ENCODE measurements around the gene MYO7A. TPM values are rescaled to one million over a fixed set of nuclear protein-coding genes. Genes with fewer than 3 reads are reported as not detected.

The MYO7A gene
- total and polyA plus RNA-seq, 2 donors (not counting 3 experiments of a cell fraction or from before 2014, with no cell fraction given): 1.3 to 3.6 TPM

GRCh38 chr11:77175021-77175842 is 47.2 kb downstream of the MYO7A start:
- TF ChIP-seq MYC (IDR thresholded peaks at IDR 0.05; ENCODE audit: low read depth, low read length): no peak
- no peak for TF ChIP-seq POLR2AphosphoS5 (IDR thresholded peaks at IDR 0.05; ENCODE audit: insufficient read depth, low read depth, low read length)
- TF ChIP-seq GATA2 (IDR thresholded peaks at IDR 0.05; ENCODE audit: insufficient read depth, insufficient read length, low read depth, low read length): no peak
- TF ChIP-seq EZH2 (IDR thresholded peaks at IDR 0.05; ENCODE audit: borderline replicate concordance, low read depth, low read length, severe bottlenecking): no peak
- TF ChIP-seq, protein P1, sequence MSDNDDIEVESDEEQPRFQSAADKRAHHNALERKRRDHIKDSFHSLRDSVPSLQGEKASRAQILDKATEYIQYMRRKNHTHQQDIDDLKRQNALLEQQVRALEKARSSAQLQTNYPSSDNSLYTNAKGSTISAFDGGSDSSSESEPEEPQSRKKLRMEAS (IDR thresholded peaks at IDR 0.05; ENCODE audit: insufficient read depth, insufficient read length): no peak
- no peak for TF ChIP-seq POLR2A (IDR thresholded peaks at IDR 0.05; ENCODE audit: low read depth, low read length)
- no peak for TF ChIP-seq JUN (IDR thresholded peaks at IDR 0.05; ENCODE audit: borderline replicate concordance, insufficient read depth, insufficient read length, low read depth)
- TF ChIP-seq FOS (IDR thresholded peaks at IDR 0.05; ENCODE audit: borderline replicate concordance, insufficient read depth, low read length): no peak
- TF ChIP-seq, protein P2, sequence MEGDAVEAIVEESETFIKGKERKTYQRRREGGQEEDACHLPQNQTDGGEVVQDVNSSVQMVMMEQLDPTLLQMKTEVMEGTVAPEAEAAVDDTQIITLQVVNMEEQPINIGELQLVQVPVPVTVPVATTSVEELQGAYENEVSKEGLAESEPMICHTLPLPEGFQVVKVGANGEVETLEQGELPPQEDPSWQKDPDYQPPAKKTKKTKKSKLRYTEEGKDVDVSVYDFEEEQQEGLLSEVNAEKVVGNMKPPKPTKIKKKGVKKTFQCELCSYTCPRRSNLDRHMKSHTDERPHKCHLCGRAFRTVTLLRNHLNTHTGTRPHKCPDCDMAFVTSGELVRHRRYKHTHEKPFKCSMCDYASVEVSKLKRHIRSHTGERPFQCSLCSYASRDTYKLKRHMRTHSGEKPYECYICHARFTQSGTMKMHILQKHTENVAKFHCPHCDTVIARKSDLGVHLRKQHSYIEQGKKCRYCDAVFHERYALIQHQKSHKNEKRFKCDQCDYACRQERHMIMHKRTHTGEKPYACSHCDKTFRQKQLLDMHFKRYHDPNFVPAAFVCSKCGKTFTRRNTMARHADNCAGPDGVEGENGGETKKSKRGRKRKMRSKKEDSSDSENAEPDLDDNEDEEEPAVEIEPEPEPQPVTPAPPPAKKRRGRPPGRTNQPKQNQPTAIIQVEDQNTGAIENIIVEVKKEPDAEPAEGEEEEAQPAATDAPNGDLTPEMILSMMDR (IDR thresholded peaks at IDR 0.05; ENCODE audit: extremely low read depth in 1 of 2, insufficient read depth in 1 of 2, low read depth in 1 of 2, low read length in 2 of 2): no peak
- H4K20me1 ChIP-seq (replicated peaks; ENCODE audit: control insufficient read depth, extremely low read depth, insufficient read depth, low read length): no peaks in the 10 kb centered on the region
- no peak for FAIRE-seq
- H3K4me1 ChIP-seq (ENCODE audit: control insufficient read depth, extremely low read depth, insufficient read depth, low read length): peaks cover 9% of the 10 kb centered on the region
- H3K4me2 ChIP-seq (ENCODE audit: insufficient read depth, low read length): no peak overlapping the region
- intact Hi-C loops (cut with micrococcal nuclease) (no loop called here), dilution Hi-C loops (cut with MboI; ENCODE audit: extremely low pct_ligation_motif_present, low sequenced_read_pairs) (no loop called here)
- no TSS peak for BruUV-seq (replicated peaks)
- CTCF ChIA-PET: interaction anchor here (1.4 to 4.6 kb wide), 5 partner anchors 10 to 382 kb away, joined by 4 to 32 read pairs (median 6); partner anchors contain the start of gene MYO7A
- H3K9me1 ChIP-seq (replicated peaks; ENCODE audit: control insufficient read depth, extremely low read depth, insufficient read depth, low read length): no peaks in the 10 kb centered on the region
- no peak overlapping the region for H3K9ac ChIP-seq (replicated peaks; ENCODE audit: extremely low read depth, insufficient read depth, low read length)
- no peaks in the 10 kb centered on the region for H3K79me2 ChIP-seq (ENCODE audit: control insufficient read depth, insufficient read depth, low read length)
- no peak overlapping the region for H2AFZ ChIP-seq (ENCODE audit: low read depth, low read length)
- POLR2A ChIA-PET: no interaction called here
- no peak for DNase-seq (ENCODE audit: low read depth, low spot score)
- no peaks in the 10 kb centered on the region for H3K27me3 ChIP-seq (ENCODE audit: control insufficient read depth in 2 of 2, insufficient read depth in 2 of 2, low read length in 2 of 2)
- H3K36me3 ChIP-seq (ENCODE audit: control insufficient read depth in 2 of 2, extremely low read depth in 1 of 2, insufficient read depth in 2 of 2, low read length in 2 of 2): no peaks in the 10 kb centered on the region
- no peak overlapping the region for H3K27ac ChIP-seq (ENCODE audit: insufficient read depth, low read depth, low read length)
- no peaks in the 10 kb centered on the region for H3K9me3 ChIP-seq (replicated peaks; ENCODE audit: control insufficient read depth, insufficient read depth, low read length)
- no peak overlapping the region for H3K4me3 ChIP-seq (replicated peaks in 1 of 3; ENCODE audit: insufficient read depth in 1 of 3, low read depth in 1 of 3, low read length in 3 of 3)

Measured in endothelial cell of umbilical vein (primary cell).